ENCODE results near the gene CPT1C.

CPT1C gene

GRCh38 chr19:49746206-49746958 lies 55.5 kb downstream of the CPT1C start:
- no peak for TF ChIP-seq POLR2AphosphoS5 (IDR thresholded peaks at IDR 0.05; ENCODE audit: low read depth, low read length)
- no peak for TF ChIP-seq FOXP2 (optimal IDR thresholded peaks at IDR 0.05; ENCODE audit: borderline replicate concordance, extremely low read depth, extremely low read length, insufficient read depth)
- no peak for TF ChIP-seq REST (IDR thresholded peaks at IDR 0.05; ENCODE audit: insufficient read depth in 1 of 2, low read depth in 2 of 2, low read length in 2 of 2)
- TF ChIP-seq SIN3A (IDR thresholded peaks at IDR 0.05; ENCODE audit: borderline replicate concordance, insufficient read depth, low read length): no peak
- TF ChIP-seq TAF1 (IDR thresholded peaks at IDR 0.05; ENCODE audit: borderline replicate concordance, insufficient read depth, low read length): no peak

GRCh38 chr19:49749055-49749716 lies 58.3 kb downstream of the CPT1C start:
- TF ChIP-seq FOXP2 (optimal IDR thresholded peaks at IDR 0.05; ENCODE audit: borderline replicate concordance, extremely low read depth, extremely low read length, insufficient read depth): no peak
- TF ChIP-seq POLR2AphosphoS5 (IDR thresholded peaks at IDR 0.05; ENCODE audit: low read depth, low read length): no peak
- no peak for TF ChIP-seq REST (IDR thresholded peaks at IDR 0.05; ENCODE audit: insufficient read depth in 1 of 2, low read depth in 2 of 2, low read length in 2 of 2)
- no peak for TF ChIP-seq TAF1 (IDR thresholded peaks at IDR 0.05; ENCODE audit: borderline replicate concordance, insufficient read depth, low read length)
- no peak for TF ChIP-seq SIN3A (IDR thresholded peaks at IDR 0.05; ENCODE audit: borderline replicate concordance, insufficient read depth, low read length)

GRCh38 chr19:49749771-49750170 lies 58.9 kb downstream of the CPT1C start:
- TF ChIP-seq TAF1 (IDR thresholded peaks at IDR 0.05; ENCODE audit: borderline replicate concordance, insufficient read depth, low read length): no peak
- no peak for TF ChIP-seq POLR2AphosphoS5 (IDR thresholded peaks at IDR 0.05; ENCODE audit: low read depth, low read length)
- TF ChIP-seq REST (IDR thresholded peaks at IDR 0.05; ENCODE audit: insufficient read depth in 1 of 2, low read depth in 2 of 2, low read length in 2 of 2): no peak
- TF ChIP-seq FOXP2 (optimal IDR thresholded peaks at IDR 0.05; ENCODE audit: borderline replicate concordance, extremely low read depth, extremely low read length, insufficient read depth): no peak
- TF ChIP-seq SIN3A (IDR thresholded peaks at IDR 0.05; ENCODE audit: borderline replicate concordance, insufficient read depth, low read length): no peak

GRCh38 chr19:49752701-49753100 lies 61.8 kb downstream of the CPT1C start:
- no peak for TF ChIP-seq SIN3A (IDR thresholded peaks at IDR 0.05; ENCODE audit: borderline replicate concordance, insufficient read depth, low read length)
- TF ChIP-seq POLR2AphosphoS5 (IDR thresholded peaks at IDR 0.05; ENCODE audit: low read depth, low read length): no peak
- TF ChIP-seq FOXP2 (optimal IDR thresholded peaks at IDR 0.05; ENCODE audit: borderline replicate concordance, extremely low read depth, extremely low read length, insufficient read depth): no peak
- no peak for TF ChIP-seq TAF1 (IDR thresholded peaks at IDR 0.05; ENCODE audit: borderline replicate concordance, insufficient read depth, low read length)
- no peak for TF ChIP-seq REST (IDR thresholded peaks at IDR 0.05; ENCODE audit: insufficient read depth in 1 of 2, low read depth in 2 of 2, low read length in 2 of 2)
